Activated CD8-positive, alpha-beta T cell treated with anti-CD3 and anti-CD28 coated beads for 36 hours (primary cell): ENCODE data around the gene AEBP2. TPM values are rescaled to one million over a fixed set of nuclear protein-coding genes. Genes with fewer than 3 reads are reported as not detected.

Source experiments
- ATAC-seq: fragments of 200-7000 bp; cut with Tn5 transposase; one replicate; pipeline ENCODE4 v1.10.0; 2021; ENCODE audit warnings: mild to moderate bottlenecking, moderate library complexity
- CTCF ChIA-PET: fragments of 350-600 bp; sonication (Branson Sonifier 250); formaldehyde crosslinking; loops from one replicate; lab custom pipeline; 2021; ENCODE audit warnings: antibody characterized with exemption; lab: Charles Lee
- POLR2A ChIA-PET: fragments of 350-600 bp; sonication (Branson Sonifier 250); formaldehyde crosslinking; loops from one replicate; lab custom pipeline; 2021; ENCODE audit warnings: antibody characterized with exemption; lab: Charles Lee
- DNase-seq: peaks from one replicate; pipeline ENCODE4 v3.0.0-alpha.2; 2020
- H3K27ac Mint-ChIP-seq: one replicate; pipeline ENCODE4 v1.8.0; 2021; ENCODE audit warnings: mild to moderate bottlenecking, mixed read lengths
- H3K27me3 Mint-ChIP-seq: one replicate; pipeline ENCODE4 v1.8.0; 2021; ENCODE audit warnings: mixed read lengths
- H3K36me3 Mint-ChIP-seq: one replicate; pipeline ENCODE4 v1.8.0; 2021; ENCODE audit warnings: low read depth, mixed read lengths
- H3K4me1 Mint-ChIP-seq: one replicate; pipeline ENCODE4 v1.8.0; 2021; ENCODE audit warnings: low read depth, mixed read lengths
- H3K4me3 Mint-ChIP-seq: one replicate; pipeline ENCODE4 v1.8.0; 2021; ENCODE audit warnings: mild to moderate bottlenecking, moderate library complexity, mixed read lengths
- H3K9me3 Mint-ChIP-seq: one replicate; pipeline ENCODE4 v1.8.0; 2021; ENCODE audit warnings: mixed read lengths
- CTCF ChIP-seq: fragments of 200-600 bp; IDR thresholded peaks from one replicate; pipeline ENCODE4 v1.8.0; 2022; ENCODE audit warnings: antibody characterized with exemption, mild to moderate bottlenecking
- intact Hi-C: fragments of 100-400 bp; cut with micrococcal nuclease; formaldehyde crosslinking; loops from one replicate; pipeline ENCODE4 v1.10.0; 2022
- total RNA-seq, 2 experiments: library from RNA; stranded (reverse); gene quantifications; one replicate each; pipeline ENCODE4 v1.2.3, GENCODE V29; 2021

AEBP2 gene
- total RNA-seq, 2 experiments from 2014 or later, result 59.6 to 63.3 TPM

- no peak overlapping the region for H3K4me3 Mint-ChIP-seq
- POLR2A ChIA-PET, result interaction anchor here (1.2 kb wide), 1 partner anchor 16 kb away, joined by 4 read pairs; no protein-coding TSS in a partner anchor
- no peak overlapping the region for H3K27ac Mint-ChIP-seq
- H3K9me3 Mint-ChIP-seq, result no peaks in the 10 kb centered on the region
- TF ChIP-seq CTCF, result no peak
- H3K27me3 Mint-ChIP-seq, result no peaks in the 10 kb centered on the region
- CTCF ChIA-PET, result no interaction called here
- DNase-seq (no peak), ATAC-seq (no peak)
- H3K36me3 Mint-ChIP-seq, result no peaks in the 10 kb centered on the region
- H3K4me1 Mint-ChIP-seq, result no peaks in the 10 kb centered on the region
- intact Hi-C loops, result no loop called here
These were observed 23.7 kb upstream of the AEBP2 start for GRCh38 chr12:19415563-19415962.

- intact Hi-C loops, result no loop called here
- DNase-seq, result no peak
- Mint-ChIP-seq H3K36me3 (no peaks in the 10 kb centered on the region), H3K27me3 (no peaks in the 10 kb centered on the region), H3K9me3 (no peaks in the 10 kb centered on the region), H3K27ac (no peak overlapping the region), H3K4me3 (no peak overlapping the region), H3K4me1 (peaks cover 9% of the 10 kb centered on the region)
- CTCF ChIA-PET, result interaction anchor here (0.7 kb wide), 1 partner anchor 28 kb away, joined by 3 read pairs; no protein-coding TSS in a partner anchor
- no peak for ATAC-seq
- POLR2A ChIA-PET, result interaction anchor here (0.6 kb wide), 1 partner anchor 88 kb away, joined by 3 read pairs; no protein-coding TSS in a partner anchor
- no peak for TF ChIP-seq CTCF
These were observed 20.2 kb upstream of the AEBP2 start for GRCh38 chr12:19419086-19419485.

GRCh38 chr12:19421503-19422282 lies 17.6 kb upstream of the AEBP2 start:
- H3K4me1 Mint-ChIP-seq, result peaks cover 9% of the 10 kb centered on the region
- ChIA-PET POLR2A (interaction anchor here (1.6 kb wide), 1 partner anchor 19 kb away, joined by 4 read pairs; no protein-coding TSS in a partner anchor), CTCF (interaction anchor here (1.0 kb wide), 1 partner anchor 144 kb away, joined by 3 read pairs; no protein-coding TSS in a partner anchor)
- H3K9me3 Mint-ChIP-seq, result no peaks in the 10 kb centered on the region
- H3K4me3 Mint-ChIP-seq, result no peak overlapping the region
- ATAC-seq (peak; percentile 58), DNase-seq (no peak)
- no peaks in the 10 kb centered on the region for H3K27me3 Mint-ChIP-seq
- no peak for TF ChIP-seq CTCF
- intact Hi-C loops, result no loop called here
- H3K36me3 Mint-ChIP-seq, result no peaks in the 10 kb centered on the region
- peak overlapping the region; percentile 75 for H3K27ac Mint-ChIP-seq

GRCh38 chr12:19423166-19423930 lies 15.9 kb upstream of the AEBP2 start:
- no peaks in the 10 kb centered on the region for H3K27me3 Mint-ChIP-seq
- POLR2A ChIA-PET, result interaction anchor here (1.6 kb wide), 1 partner anchor 17 kb away, joined by 4 read pairs; no protein-coding TSS in a partner anchor
- H3K9me3 Mint-ChIP-seq, result peaks cover 3% of the 10 kb centered on the region
- TF ChIP-seq CTCF, result no peak
- ATAC-seq, result no peak
- DNase-seq, result no peak
- H3K4me3 Mint-ChIP-seq, result no peak overlapping the region
- CTCF ChIA-PET, result no interaction called here
- peaks cover 11% of the 10 kb centered on the region for H3K4me1 Mint-ChIP-seq
- intact Hi-C loops, result no loop called here
- peaks cover 3% of the 10 kb centered on the region for H3K36me3 Mint-ChIP-seq
- H3K27ac Mint-ChIP-seq, result no peak overlapping the region
